Measurements from ENCODE around the gene YEATS4.

Gene YEATS4

DNA sequence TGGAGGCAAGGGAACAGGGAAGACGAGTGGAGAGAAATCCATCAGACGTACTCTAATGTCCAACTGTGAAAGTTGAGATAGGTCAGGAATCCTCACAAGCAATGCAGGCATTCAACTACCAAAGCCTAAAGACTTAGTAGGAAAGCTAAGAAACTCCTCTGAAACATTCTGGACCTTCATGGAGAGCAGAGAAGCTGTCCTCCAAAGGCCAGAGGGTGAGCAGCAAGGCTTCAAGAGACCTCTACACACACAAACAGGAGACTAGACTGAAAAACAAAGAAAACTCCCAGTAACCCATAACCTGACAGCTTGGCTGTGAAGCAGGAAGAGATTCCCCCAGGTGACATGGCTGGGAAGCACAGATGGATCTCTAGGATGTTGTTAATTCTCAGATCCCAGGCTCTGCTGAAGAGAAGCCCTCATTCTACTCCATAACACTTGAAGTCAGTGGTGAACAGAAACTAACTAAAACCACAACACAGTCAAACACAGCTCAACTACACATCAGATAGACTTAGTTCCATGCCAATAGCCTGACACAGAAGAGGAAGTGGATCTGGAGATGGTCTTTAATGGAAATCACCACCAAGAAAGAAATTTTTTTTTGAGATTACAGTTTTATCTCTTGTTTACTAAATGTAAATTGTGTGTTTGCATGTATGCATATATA lies 34.6 kb upstream of the YEATS4 start:
- Histone ChIP-seq H3K36me3 (ENCODE audit: control insufficient read depth, insufficient read depth, low read length) (no peaks in the 10 kb centered on the region), H3K4me3 (replicated peaks; ENCODE audit: low read depth, low read length) (no peak overlapping the region), H3K27me3 (replicated peaks; ENCODE audit: control insufficient read depth, insufficient read depth, low read length) (no peaks in the 10 kb centered on the region)
- peak; percentile 19 for DNase-seq (ENCODE audit: extremely low read depth, insufficient read length)
- TF ChIP-seq, protein P1, sequence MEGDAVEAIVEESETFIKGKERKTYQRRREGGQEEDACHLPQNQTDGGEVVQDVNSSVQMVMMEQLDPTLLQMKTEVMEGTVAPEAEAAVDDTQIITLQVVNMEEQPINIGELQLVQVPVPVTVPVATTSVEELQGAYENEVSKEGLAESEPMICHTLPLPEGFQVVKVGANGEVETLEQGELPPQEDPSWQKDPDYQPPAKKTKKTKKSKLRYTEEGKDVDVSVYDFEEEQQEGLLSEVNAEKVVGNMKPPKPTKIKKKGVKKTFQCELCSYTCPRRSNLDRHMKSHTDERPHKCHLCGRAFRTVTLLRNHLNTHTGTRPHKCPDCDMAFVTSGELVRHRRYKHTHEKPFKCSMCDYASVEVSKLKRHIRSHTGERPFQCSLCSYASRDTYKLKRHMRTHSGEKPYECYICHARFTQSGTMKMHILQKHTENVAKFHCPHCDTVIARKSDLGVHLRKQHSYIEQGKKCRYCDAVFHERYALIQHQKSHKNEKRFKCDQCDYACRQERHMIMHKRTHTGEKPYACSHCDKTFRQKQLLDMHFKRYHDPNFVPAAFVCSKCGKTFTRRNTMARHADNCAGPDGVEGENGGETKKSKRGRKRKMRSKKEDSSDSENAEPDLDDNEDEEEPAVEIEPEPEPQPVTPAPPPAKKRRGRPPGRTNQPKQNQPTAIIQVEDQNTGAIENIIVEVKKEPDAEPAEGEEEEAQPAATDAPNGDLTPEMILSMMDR (IDR thresholded peaks at IDR 0.05; ENCODE audit: insufficient read depth, low read length, poor library complexity, severe bottlenecking): no peak

DNA sequence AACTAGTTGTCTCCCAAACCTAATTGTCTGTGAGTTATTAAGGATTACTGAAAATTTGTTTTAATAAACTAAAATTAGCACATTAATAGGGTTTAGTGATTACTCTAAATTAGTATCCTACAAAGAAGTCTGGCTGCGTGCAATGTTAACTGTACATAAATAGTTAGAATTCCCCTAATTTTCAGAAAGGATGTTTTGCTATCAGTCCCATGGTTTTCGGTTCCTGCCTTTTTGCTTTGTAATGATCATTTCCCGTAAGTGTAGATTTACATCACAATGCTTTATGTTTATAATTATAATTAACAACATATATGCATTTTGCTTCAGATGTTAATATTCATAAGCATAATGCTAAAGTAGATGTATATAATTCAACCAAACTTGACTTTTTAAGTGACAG lies 31.1 kb upstream of the YEATS4 start:
- H3K27me3 ChIP-seq (replicated peaks; ENCODE audit: control insufficient read depth, insufficient read depth, low read length): no peaks in the 10 kb centered on the region
- TF ChIP-seq, protein P1 (IDR thresholded peaks at IDR 0.05; ENCODE audit: insufficient read depth, low read length, poor library complexity, severe bottlenecking): no peak
- H3K4me3 ChIP-seq (replicated peaks; ENCODE audit: low read depth, low read length): no peak overlapping the region
- DNase-seq (ENCODE audit: extremely low read depth, insufficient read length): no peak
- H3K36me3 ChIP-seq (ENCODE audit: control insufficient read depth, insufficient read depth, low read length): no peaks in the 10 kb centered on the region

DNA sequence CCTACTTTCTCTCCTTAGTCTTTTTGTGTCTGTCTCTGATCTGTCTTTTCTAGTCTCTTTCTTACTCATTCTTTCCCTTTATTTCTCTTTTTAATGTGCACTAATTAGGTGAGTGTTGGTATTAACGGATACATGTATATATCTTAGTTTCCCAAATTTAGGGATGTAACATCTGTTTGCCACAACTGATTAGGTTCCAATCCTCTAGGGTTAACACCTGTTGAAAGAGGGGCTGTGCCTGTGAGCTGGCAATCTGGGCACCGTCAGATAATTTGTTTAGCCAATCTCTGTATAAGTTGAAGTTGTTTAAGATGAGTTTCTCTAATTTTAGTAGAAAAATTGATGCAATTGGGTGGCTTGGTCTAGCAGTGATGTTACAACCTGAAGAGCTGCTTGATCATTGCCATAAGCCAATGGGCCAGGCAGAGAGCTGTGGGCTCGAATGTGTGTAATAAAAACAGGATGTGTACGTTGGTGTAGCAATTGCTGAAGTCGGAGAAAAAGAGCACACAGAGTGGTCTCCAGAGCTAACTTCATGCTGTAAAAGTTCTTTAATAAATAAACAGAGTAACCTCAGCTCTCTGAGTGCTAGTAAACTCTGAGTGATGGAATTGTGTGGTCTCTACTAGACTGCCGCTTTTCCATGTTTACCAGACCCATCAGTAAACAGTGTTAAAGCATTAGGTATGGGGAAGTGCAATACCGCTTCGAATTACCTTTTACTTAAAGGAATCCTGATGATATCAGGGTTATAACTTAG lies 29.7 kb upstream of the YEATS4 start:
- Histone ChIP-seq H3K27me3 (replicated peaks; ENCODE audit: control insufficient read depth, insufficient read depth, low read length) (no peaks in the 10 kb centered on the region), H3K36me3 (ENCODE audit: control insufficient read depth, insufficient read depth, low read length) (no peaks in the 10 kb centered on the region), H3K4me3 (replicated peaks; ENCODE audit: low read depth, low read length) (no peak overlapping the region)
- no peak for DNase-seq (ENCODE audit: extremely low read depth, insufficient read length)
- TF ChIP-seq, protein P1 (IDR thresholded peaks at IDR 0.05; ENCODE audit: insufficient read depth, low read length, poor library complexity, severe bottlenecking): no peak

DNA sequence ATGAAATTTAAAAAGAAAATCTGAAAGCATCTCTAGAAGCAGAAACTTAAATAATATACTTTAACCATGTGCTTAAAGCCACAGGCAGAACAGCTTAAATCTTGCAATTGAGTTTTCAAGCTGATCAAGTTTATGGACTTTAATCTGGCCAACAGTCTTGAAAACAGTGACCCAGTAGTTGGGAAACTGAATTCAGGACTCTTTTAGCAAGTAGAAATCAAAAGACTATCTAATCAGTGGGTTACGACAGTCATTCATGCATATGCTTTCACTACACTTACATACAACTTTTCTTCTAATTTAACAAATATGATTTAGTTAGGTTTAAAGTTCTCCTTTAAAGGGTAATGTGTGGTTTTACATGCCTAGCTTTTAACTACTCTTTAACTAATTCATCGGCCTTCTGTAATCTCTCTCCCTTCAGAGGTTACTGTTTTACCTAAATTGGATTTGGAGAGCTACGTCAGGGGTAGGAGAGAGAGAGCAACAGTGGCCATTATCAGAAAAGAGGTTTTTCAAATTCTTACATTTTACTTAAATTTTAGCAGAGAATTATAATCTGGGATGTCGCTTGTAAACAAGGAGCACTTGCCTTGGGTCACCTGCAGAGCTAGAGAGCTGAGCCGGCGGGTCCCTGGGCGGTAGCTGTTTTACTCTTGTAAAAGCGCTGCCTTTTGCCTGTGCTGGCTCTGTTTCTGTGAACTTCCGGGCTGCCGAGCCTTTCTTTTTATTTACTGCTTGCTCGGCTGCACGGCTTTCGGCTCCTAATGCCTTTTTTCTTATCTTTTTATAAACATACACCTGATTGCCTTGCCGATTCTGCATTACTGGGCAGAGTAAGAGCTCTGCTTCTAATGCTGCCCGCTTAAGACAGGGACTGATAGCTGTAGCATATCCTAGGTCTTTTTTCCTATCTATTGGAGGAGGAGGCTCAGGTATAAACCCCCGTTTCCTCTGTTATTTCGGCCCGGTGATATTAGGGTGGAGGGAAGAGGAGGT lies 28.8 kb upstream of the YEATS4 start:
- H3K27me3 ChIP-seq (replicated peaks; ENCODE audit: control insufficient read depth, insufficient read depth, low read length): no peaks in the 10 kb centered on the region
- no peaks in the 10 kb centered on the region for H3K36me3 ChIP-seq (ENCODE audit: control insufficient read depth, insufficient read depth, low read length)
- peak; percentile 31 for DNase-seq (ENCODE audit: extremely low read depth, insufficient read length)
- TF ChIP-seq, protein P1 (IDR thresholded peaks at IDR 0.05; ENCODE audit: insufficient read depth, low read length, poor library complexity, severe bottlenecking): no peak
- H3K4me3 ChIP-seq (replicated peaks; ENCODE audit: low read depth, low read length): peak overlapping the region; percentile 53

DNA sequence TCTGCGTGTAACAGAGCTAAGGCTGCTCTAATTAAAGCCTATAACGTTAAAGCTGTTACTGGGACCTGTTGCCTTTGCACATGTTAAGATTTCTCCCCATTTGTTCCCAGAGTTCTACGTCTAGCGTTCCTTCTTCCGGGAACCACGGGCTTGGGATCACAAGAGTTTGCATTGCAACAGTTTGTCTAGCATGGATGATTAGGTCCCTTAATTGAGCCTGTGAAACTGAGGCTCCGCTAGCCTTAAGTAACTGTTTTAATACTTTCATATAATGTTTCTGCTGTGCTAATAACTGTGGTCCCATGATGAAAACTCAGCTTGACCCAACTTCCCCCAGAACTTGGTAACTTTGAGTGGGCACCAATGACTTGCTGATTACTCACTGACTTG lies 28.0 kb upstream of the YEATS4 start:
- no peak for DNase-seq (ENCODE audit: extremely low read depth, insufficient read length)
- TF ChIP-seq, protein P1 (IDR thresholded peaks at IDR 0.05; ENCODE audit: insufficient read depth, low read length, poor library complexity, severe bottlenecking): no peak
- Histone ChIP-seq H3K36me3 (ENCODE audit: control insufficient read depth, insufficient read depth, low read length) (no peaks in the 10 kb centered on the region), H3K27me3 (replicated peaks; ENCODE audit: control insufficient read depth, insufficient read depth, low read length) (no peaks in the 10 kb centered on the region), H3K4me3 (replicated peaks; ENCODE audit: low read depth, low read length) (peak overlapping the region; percentile 53)

Measured in GM06990 (cell line).